BJ (cell line): Measurements from ENCODE around the gene B3GNT5. TPM values are rescaled to one million over a fixed set of nuclear protein-coding genes. Genes with fewer than 3 reads are reported as not detected.
A peak's percentile ranks its signal among the peaks of the same experiment; 100 is the strongest.

Experiments used
- CTCF ChIA-PET: fragments of 350-600 bp; formaldehyde crosslinking; extraction: SDS; loops from one replicate; lab custom pipeline; 2021; ENCODE audit warnings: antibody characterized with exemption, inconsistent platforms; lab: Yijun Ruan, JAX
- POLR2A ChIA-PET: fragments of 300-600 bp; sonication (Branson Sonifier 250); formaldehyde crosslinking; extraction: SDS; loops from one replicate; lab custom pipeline; 2021; ENCODE audit warnings: antibody characterized with exemption; lab: Charles Lee
- DNase-seq: peaks from one replicate; pipeline ENCODE4 v3.0.0-alpha.2; 2011; ENCODE audit warnings: low read depth
- H3K27me3 ChIP-seq: 2 replicates; pipeline ENCODE4 v1.6.0; 2011; ENCODE audit warnings: low read length; ENCODE audit not compliant: control insufficient read depth, insufficient read depth
- H3K36me3 ChIP-seq: 2 replicates; pipeline ENCODE4 v1.5.1; 2011; ENCODE audit warnings: low read length; ENCODE audit not compliant: control insufficient read depth, insufficient read depth
- H3K4me3 ChIP-seq: 2 replicates; pipeline ENCODE4 v1.5.1; 2011; ENCODE audit warnings: low read depth, mild to moderate bottlenecking, control low read depth, low read length
- polyA plus RNA-seq: library from polyadenylated mRNA; depleted of rRNA; stranded (reverse); fragments of >200 nt; gene quantifications from 2 replicates; pipeline ENCODE4 v1.2.3, GENCODE V29; 2011
- TF ChIP-seq, protein P1 (sequence below): IDR thresholded peaks from 2 replicates; pipeline ENCODE4 v1.5.1; 2011; ENCODE audit warnings: low read depth, mild to moderate bottlenecking, control low read depth, inconsistent platforms, low read length, moderate library complexity; ENCODE audit not compliant: insufficient read depth

Gene B3GNT5
- polyA plus RNA-seq, 1 experiment = 0.27 TPM

- Histone ChIP-seq H3K4me3 (no peak overlapping the region), H3K36me3 (no peaks in the 10 kb centered on the region), H3K27me3 (no peaks in the 10 kb centered on the region)
- CTCF ChIA-PET = interaction anchor here (1.7 kb wide), 1 partner anchor 104 kb away, joined by 5 read pairs; no protein-coding TSS in a partner anchor
- DNase-seq = no peak
- TF ChIP-seq, protein P1, sequence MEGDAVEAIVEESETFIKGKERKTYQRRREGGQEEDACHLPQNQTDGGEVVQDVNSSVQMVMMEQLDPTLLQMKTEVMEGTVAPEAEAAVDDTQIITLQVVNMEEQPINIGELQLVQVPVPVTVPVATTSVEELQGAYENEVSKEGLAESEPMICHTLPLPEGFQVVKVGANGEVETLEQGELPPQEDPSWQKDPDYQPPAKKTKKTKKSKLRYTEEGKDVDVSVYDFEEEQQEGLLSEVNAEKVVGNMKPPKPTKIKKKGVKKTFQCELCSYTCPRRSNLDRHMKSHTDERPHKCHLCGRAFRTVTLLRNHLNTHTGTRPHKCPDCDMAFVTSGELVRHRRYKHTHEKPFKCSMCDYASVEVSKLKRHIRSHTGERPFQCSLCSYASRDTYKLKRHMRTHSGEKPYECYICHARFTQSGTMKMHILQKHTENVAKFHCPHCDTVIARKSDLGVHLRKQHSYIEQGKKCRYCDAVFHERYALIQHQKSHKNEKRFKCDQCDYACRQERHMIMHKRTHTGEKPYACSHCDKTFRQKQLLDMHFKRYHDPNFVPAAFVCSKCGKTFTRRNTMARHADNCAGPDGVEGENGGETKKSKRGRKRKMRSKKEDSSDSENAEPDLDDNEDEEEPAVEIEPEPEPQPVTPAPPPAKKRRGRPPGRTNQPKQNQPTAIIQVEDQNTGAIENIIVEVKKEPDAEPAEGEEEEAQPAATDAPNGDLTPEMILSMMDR = no peak
- POLR2A ChIA-PET = no interaction called here
These were observed 28.2 kb downstream of the B3GNT5 start for GRCh38 chr3:183281126-183281797.

DNA sequence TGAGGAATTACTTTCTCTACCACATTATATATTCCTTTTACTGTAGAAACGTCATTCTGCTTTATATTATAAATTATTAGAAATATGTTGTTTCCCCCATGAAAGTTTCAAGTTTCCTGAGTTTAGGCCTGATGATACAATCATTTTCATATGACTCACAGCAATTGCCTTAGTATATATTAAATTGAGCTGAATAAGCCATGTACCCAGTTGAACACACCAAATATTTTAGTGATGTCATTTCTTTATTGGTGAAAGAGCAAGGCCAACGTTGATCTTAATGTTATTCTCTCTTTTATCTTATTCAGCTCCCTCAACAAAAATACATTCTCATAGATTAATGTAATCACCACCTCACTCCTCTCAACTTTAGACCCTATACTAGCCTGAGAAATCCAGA is 30.8 kb downstream of the B3GNT5 start:
- no peak for DNase-seq
- TF ChIP-seq, protein P1 = no peak
- Histone ChIP-seq H3K4me3 (no peak overlapping the region), H3K27me3 (no peaks in the 10 kb centered on the region), H3K36me3 (no peaks in the 10 kb centered on the region)
- ChIA-PET POLR2A (interaction anchor here (0.7 kb wide), 1 partner anchor 1784 kb away, joined by 3 read pairs; no protein-coding TSS in a partner anchor), CTCF (no interaction called here)

DNA sequence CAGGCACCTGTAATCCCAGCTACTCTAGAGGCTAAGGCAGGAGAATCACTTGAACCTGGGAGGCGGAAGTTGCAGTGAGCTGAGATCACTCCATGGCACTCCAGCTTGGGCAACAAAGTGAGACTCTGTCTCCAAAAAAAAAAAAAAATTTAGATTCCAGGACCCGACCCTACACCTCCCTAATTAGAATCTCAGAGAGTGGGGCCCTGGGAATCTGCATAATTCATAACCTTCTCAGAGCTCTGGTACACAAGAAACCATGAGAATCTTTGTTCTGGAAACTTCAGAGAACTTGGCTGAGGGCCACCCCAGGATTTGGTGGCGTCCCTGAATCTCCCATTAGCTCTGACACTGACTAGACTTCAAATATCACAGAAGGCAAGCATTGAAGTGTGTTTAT is 31.5 kb downstream of the B3GNT5 start:
- Histone ChIP-seq H3K27me3 (no peaks in the 10 kb centered on the region), H3K36me3 (no peaks in the 10 kb centered on the region), H3K4me3 (no peak overlapping the region)
- ChIA-PET CTCF (no interaction called here), POLR2A (interaction anchor here (0.7 kb wide), 1 partner anchor 1784 kb away, joined by 3 read pairs; no protein-coding TSS in a partner anchor)
- DNase-seq = no peak
- TF ChIP-seq, protein P1 = no peak

DNA sequence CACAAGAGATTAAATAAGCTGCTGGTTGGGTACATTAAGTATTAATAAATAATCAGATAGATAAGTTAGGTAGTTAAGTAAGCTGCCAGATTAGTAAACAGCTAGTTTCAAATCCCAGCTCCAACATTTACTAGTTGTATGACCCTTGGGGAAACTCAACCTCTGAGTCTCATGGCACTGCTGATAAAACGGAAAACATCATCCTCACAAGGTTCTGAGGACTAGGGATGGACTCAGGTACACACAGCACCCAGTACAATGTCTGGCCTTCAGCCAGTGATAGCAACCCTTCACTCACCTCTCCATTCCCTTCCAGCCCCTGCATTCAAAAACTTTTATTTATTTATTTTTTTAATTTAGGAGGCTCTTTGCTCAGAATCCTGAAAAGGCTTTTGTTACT is 32.3 kb downstream of the B3GNT5 start:
- CTCF ChIA-PET = no interaction called here
- DNase-seq = no peak
- POLR2A ChIA-PET = no interaction called here
- TF ChIP-seq, protein P1 = no peak
- H3K27me3 ChIP-seq = no peaks in the 10 kb centered on the region
- H3K36me3 ChIP-seq = no peaks in the 10 kb centered on the region
- no peak overlapping the region for H3K4me3 ChIP-seq

GRCh38 chr3:183285828-183286457 is 32.9 kb downstream of the B3GNT5 start:
- Histone ChIP-seq H3K4me3 (no peak overlapping the region), H3K27me3 (no peaks in the 10 kb centered on the region), H3K36me3 (no peaks in the 10 kb centered on the region)
- CTCF ChIA-PET = interaction anchor here (0.9 kb wide), 1 partner anchor 96 kb away, joined by 4 read pairs; no protein-coding TSS in a partner anchor
- POLR2A ChIA-PET = interaction anchor here (0.5 kb wide), 1 partner anchor 255 kb away, joined by 26 read pairs; no protein-coding TSS in a partner anchor
- peak; percentile 62 for DNase-seq
- TF ChIP-seq, protein P1 = no peak
